ENCODE results near the gene TMEM175.

TMEM175 gene

DNA sequence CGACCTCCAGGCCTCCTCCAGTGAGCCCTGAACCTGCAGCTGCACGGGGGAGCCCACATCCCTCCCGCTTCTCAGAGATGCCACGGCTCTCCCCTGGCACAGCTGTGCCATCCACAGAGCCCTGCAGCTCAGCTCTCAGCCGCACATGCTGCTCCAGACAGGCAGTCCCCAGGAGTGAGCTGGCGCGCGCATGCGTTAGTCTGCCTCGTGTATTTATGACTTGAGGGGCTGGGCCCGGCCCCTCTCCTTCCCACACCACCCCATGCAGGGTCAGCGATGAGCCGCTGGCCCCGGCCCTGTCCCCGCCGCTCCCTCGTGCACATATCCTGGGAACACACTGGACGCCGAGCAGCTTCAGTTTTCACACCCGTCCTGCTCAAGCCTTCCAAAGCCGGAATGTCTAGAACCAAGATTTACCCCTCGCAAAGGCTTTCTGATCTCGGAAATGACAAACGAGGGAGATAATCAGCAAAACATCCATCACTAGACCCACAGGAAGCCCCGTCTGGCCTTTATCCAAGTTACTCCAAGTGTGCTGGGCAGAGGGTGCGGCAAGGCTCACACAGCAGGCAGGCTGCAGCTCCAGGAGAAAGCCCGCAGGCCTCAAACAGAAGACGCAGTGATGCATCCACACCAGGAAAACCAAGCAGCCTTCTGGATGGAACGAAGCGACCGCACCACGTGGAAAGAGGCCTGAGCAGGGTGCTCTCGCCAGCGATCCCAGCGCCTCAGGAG is 24.4 kb upstream of the TMEM175 start:
- Histone ChIP-seq H3K27ac (ENCODE audit: insufficient read depth, low read length, poor library complexity, severe bottlenecking) (no peak overlapping the region), H3K4me3 (ENCODE audit: insufficient read depth, low read depth, low read length, poor library complexity, severe bottlenecking) (no peak overlapping the region), H3K36me3 (ENCODE audit: control insufficient read depth, insufficient read depth, low read length) (peaks cover 57% of the 10 kb centered on the region), H3K27me3 (replicated peaks; ENCODE audit: control insufficient read depth, insufficient read depth, low read length, poor library complexity, severe bottlenecking) (no peaks in the 10 kb centered on the region), H3K9me3 (ENCODE audit: control insufficient read depth, low read length) (no peaks in the 10 kb centered on the region), H3K4me1 (ENCODE audit: control insufficient read depth, insufficient read depth, low read length, poor library complexity, severe bottlenecking) (no peaks in the 10 kb centered on the region)
- DNase-seq: no peak

DNA sequence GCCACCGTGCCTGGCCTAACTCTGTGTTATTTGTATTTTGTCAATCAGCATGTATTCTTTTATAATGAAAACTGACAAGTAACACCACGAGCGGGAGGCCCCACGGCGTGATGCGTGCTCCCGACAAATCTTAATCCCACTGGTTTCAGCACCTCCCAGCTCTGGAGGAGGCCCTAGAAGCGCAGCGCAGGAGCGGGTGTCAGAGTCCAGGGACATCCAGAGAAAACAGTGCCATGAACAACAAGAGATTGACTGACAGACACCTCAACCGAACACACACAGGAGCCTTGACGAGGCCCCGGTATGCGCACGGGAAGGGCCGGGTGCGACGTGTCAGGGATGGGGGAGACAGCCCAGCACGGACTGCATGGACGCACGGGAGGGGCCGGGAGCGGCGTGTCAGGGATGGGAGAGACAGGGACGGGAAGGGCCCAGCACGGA is 23.1 kb upstream of the TMEM175 start:
- DNase-seq: no peak
- Histone ChIP-seq H3K27ac (ENCODE audit: insufficient read depth, low read length, poor library complexity, severe bottlenecking) (no peak overlapping the region), H3K4me1 (ENCODE audit: control insufficient read depth, insufficient read depth, low read length, poor library complexity, severe bottlenecking) (no peaks in the 10 kb centered on the region), H3K9me3 (ENCODE audit: control insufficient read depth, low read length) (no peaks in the 10 kb centered on the region), H3K36me3 (ENCODE audit: control insufficient read depth, insufficient read depth, low read length) (peaks cover 54% of the 10 kb centered on the region), H3K4me3 (ENCODE audit: insufficient read depth, low read depth, low read length, poor library complexity, severe bottlenecking) (no peak overlapping the region), H3K27me3 (replicated peaks; ENCODE audit: control insufficient read depth, insufficient read depth, low read length, poor library complexity, severe bottlenecking) (no peaks in the 10 kb centered on the region)

DNA sequence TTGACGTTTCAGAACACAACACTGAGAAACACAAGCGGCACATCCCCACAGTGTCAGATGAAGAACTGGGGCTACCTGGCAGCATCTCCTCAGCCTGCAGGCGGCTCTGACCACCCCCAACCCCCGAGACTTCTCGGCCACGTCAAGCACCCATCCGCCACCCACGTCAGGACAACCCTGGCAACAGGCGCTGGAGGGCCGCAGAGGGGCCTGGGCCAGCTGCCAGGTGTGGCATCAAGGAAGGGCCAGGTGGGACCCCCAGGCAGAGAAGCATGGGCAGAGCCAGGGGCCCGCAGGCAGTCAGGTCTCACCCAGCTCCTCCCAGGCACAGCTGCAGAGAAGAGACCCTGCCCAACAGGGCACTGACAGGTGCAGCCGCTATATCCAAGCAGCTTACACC is 22.4 kb upstream of the TMEM175 start:
- peaks cover under 1% of the 10 kb centered on the region for H3K4me1 ChIP-seq (ENCODE audit: control insufficient read depth, insufficient read depth, low read length, poor library complexity, severe bottlenecking)
- peaks cover 50% of the 10 kb centered on the region for H3K36me3 ChIP-seq (ENCODE audit: control insufficient read depth, insufficient read depth, low read length)
- H3K4me3 ChIP-seq (ENCODE audit: insufficient read depth, low read depth, low read length, poor library complexity, severe bottlenecking): no peak overlapping the region
- DNase-seq: no peak
- H3K27me3 ChIP-seq (replicated peaks; ENCODE audit: control insufficient read depth, insufficient read depth, low read length, poor library complexity, severe bottlenecking): no peaks in the 10 kb centered on the region
- H3K27ac ChIP-seq (ENCODE audit: insufficient read depth, low read length, poor library complexity, severe bottlenecking): no peak overlapping the region
- no peaks in the 10 kb centered on the region for H3K9me3 ChIP-seq (ENCODE audit: control insufficient read depth, low read length)

GRCh38 chr4:910366-911091 is 21.7 kb upstream of the TMEM175 start:
- no peak overlapping the region for H3K4me3 ChIP-seq (ENCODE audit: insufficient read depth, low read depth, low read length, poor library complexity, severe bottlenecking)
- no peak overlapping the region for H3K27ac ChIP-seq (ENCODE audit: insufficient read depth, low read length, poor library complexity, severe bottlenecking)
- H3K36me3 ChIP-seq (ENCODE audit: control insufficient read depth, insufficient read depth, low read length): peaks cover 47% of the 10 kb centered on the region
- H3K9me3 ChIP-seq (ENCODE audit: control insufficient read depth, low read length): no peaks in the 10 kb centered on the region
- no peaks in the 10 kb centered on the region for H3K27me3 ChIP-seq (replicated peaks; ENCODE audit: control insufficient read depth, insufficient read depth, low read length, poor library complexity, severe bottlenecking)
- DNase-seq: no peak
- peaks cover 6% of the 10 kb centered on the region for H3K4me1 ChIP-seq (ENCODE audit: control insufficient read depth, insufficient read depth, low read length, poor library complexity, severe bottlenecking)

- H3K4me3 ChIP-seq (ENCODE audit: insufficient read depth, low read depth, low read length, poor library complexity, severe bottlenecking): no peak overlapping the region
- H3K36me3 ChIP-seq (ENCODE audit: control insufficient read depth, insufficient read depth, low read length): peaks cover 47% of the 10 kb centered on the region
- no peaks in the 10 kb centered on the region for H3K27me3 ChIP-seq (replicated peaks; ENCODE audit: control insufficient read depth, insufficient read depth, low read length, poor library complexity, severe bottlenecking)
- no peak for DNase-seq
- H3K9me3 ChIP-seq (ENCODE audit: control insufficient read depth, low read length): no peaks in the 10 kb centered on the region
- H3K4me1 ChIP-seq (ENCODE audit: control insufficient read depth, insufficient read depth, low read length, poor library complexity, severe bottlenecking): peaks cover 6% of the 10 kb centered on the region
- H3K27ac ChIP-seq (ENCODE audit: insufficient read depth, low read length, poor library complexity, severe bottlenecking): no peak overlapping the region
These were observed 21.0 kb upstream of the TMEM175 start for GRCh38 chr4:911221-911751.

GRCh38 chr4:911871-912490 is 20.3 kb upstream of the TMEM175 start:
- H3K36me3 ChIP-seq (ENCODE audit: control insufficient read depth, insufficient read depth, low read length): peaks cover 47% of the 10 kb centered on the region
- no peak overlapping the region for H3K4me3 ChIP-seq (ENCODE audit: insufficient read depth, low read depth, low read length, poor library complexity, severe bottlenecking)

GRCh38 chr4:912548-913279 is 19.5 kb upstream of the TMEM175 start:
- DNase-seq: no peak
- Histone ChIP-seq H3K36me3 (ENCODE audit: control insufficient read depth, insufficient read depth, low read length) (peaks cover 46% of the 10 kb centered on the region), H3K27ac (ENCODE audit: insufficient read depth, low read length, poor library complexity, severe bottlenecking) (no peak overlapping the region), H3K27me3 (replicated peaks; ENCODE audit: control insufficient read depth, insufficient read depth, low read length, poor library complexity, severe bottlenecking) (no peaks in the 10 kb centered on the region), H3K9me3 (ENCODE audit: control insufficient read depth, low read length) (no peaks in the 10 kb centered on the region), H3K4me1 (ENCODE audit: control insufficient read depth, insufficient read depth, low read length, poor library complexity, severe bottlenecking) (peaks cover 6% of the 10 kb centered on the region), H3K4me3 (ENCODE audit: insufficient read depth, low read depth, low read length, poor library complexity, severe bottlenecking) (no peak overlapping the region)

More at GRCh38 chr4:911871-912490, 20.3 kb upstream of the TMEM175 start:
- Histone ChIP-seq H3K4me1 (ENCODE audit: control insufficient read depth, insufficient read depth, low read length, poor library complexity, severe bottlenecking) (peaks cover 6% of the 10 kb centered on the region), H3K27me3 (replicated peaks; ENCODE audit: control insufficient read depth, insufficient read depth, low read length, poor library complexity, severe bottlenecking) (no peaks in the 10 kb centered on the region), H3K27ac (ENCODE audit: insufficient read depth, low read length, poor library complexity, severe bottlenecking) (no peak overlapping the region), H3K9me3 (ENCODE audit: control insufficient read depth, low read length) (no peaks in the 10 kb centered on the region)
- no peak for DNase-seq

DNA sequence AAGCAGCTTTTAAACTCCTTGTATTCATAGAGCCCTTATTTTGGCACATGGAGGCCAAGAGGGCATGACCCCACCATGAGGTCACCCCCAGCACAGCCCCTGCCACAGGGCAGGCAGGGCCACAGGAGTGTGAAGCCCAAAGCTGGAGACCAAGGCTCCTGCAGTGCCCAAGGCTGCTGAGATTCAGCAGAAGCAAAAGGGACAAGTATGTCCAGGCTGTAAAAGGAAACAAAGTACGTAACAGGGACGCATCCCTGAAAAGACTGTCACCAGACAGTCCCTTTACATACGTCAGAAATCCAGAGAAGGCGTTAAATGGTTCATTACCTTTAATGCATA is 19.0 kb upstream of the TMEM175 start:
- Histone ChIP-seq H3K27me3 (replicated peaks; ENCODE audit: control insufficient read depth, insufficient read depth, low read length, poor library complexity, severe bottlenecking) (no peaks in the 10 kb centered on the region), H3K9me3 (ENCODE audit: control insufficient read depth, low read length) (no peaks in the 10 kb centered on the region), H3K4me3 (ENCODE audit: insufficient read depth, low read depth, low read length, poor library complexity, severe bottlenecking) (no peak overlapping the region), H3K27ac (ENCODE audit: insufficient read depth, low read length, poor library complexity, severe bottlenecking) (no peak overlapping the region), H3K4me1 (ENCODE audit: control insufficient read depth, insufficient read depth, low read length, poor library complexity, severe bottlenecking) (peaks cover 6% of the 10 kb centered on the region), H3K36me3 (ENCODE audit: control insufficient read depth, insufficient read depth, low read length) (peaks cover 42% of the 10 kb centered on the region)
- DNase-seq: no peak

- Histone ChIP-seq H3K27ac (ENCODE audit: insufficient read depth, low read length, poor library complexity, severe bottlenecking) (no peak overlapping the region), H3K4me3 (ENCODE audit: insufficient read depth, low read depth, low read length, poor library complexity, severe bottlenecking) (no peak overlapping the region), H3K4me1 (ENCODE audit: control insufficient read depth, insufficient read depth, low read length, poor library complexity, severe bottlenecking) (peaks cover 6% of the 10 kb centered on the region), H3K9me3 (ENCODE audit: control insufficient read depth, low read length) (no peaks in the 10 kb centered on the region), H3K27me3 (replicated peaks; ENCODE audit: control insufficient read depth, insufficient read depth, low read length, poor library complexity, severe bottlenecking) (no peaks in the 10 kb centered on the region), H3K36me3 (ENCODE audit: control insufficient read depth, insufficient read depth, low read length) (peaks cover 38% of the 10 kb centered on the region)
- no peak for DNase-seq
These were observed 17.7 kb upstream of the TMEM175 start for GRCh38 chr4:914531-914930.
